Testis (tissue), 2 donors: ENCODE measurements around the gene GOLGA7B.

Experiments used
- POLR2A ChIP-seq: fragments of 450-650 bp; IDR thresholded peaks from one replicate; pipeline ENCODE4 v1.6.1; 2017; ENCODE audit warnings: antibody characterized with exemption, mild to moderate bottlenecking, moderate library complexity
- TF ChIP-seq, protein P1 (sequence below), 3 experiments: fragments of 450-650 bp in 2 of 3; fragments of 200-600 bp in 1 of 3; sonication (generic) in 1 of 3; IDR thresholded peaks; one replicate each; pipeline ENCODE4 v1.5.1; 2016 to 2019; ENCODE audit warnings: antibody characterized with exemption in 3 of 3, mild to moderate bottlenecking in 2 of 3, moderate library complexity in 1 of 3

DNA sequence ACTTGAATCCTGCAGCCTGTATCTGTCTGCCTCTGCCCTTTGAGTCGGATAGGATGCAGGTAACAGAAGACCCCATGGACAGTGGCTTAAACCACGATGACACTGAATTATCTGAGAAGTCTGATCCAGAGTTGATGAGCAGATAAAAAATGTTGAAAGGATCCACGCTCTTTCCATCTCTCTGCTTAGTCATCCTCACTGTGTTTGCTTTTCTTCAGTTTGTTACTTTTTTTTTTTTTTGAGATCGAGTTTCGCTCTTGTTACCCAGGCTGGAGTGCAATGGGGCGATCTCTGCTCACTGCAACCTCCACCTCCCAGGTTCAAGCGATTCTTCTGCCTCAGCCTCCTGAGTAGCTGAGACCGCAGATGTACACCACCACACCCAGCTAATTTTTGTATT, 36.9 kb upstream of the GOLGA7B start:
- no peak for TF ChIP-seq POLR2A
- TF ChIP-seq, protein P1, sequence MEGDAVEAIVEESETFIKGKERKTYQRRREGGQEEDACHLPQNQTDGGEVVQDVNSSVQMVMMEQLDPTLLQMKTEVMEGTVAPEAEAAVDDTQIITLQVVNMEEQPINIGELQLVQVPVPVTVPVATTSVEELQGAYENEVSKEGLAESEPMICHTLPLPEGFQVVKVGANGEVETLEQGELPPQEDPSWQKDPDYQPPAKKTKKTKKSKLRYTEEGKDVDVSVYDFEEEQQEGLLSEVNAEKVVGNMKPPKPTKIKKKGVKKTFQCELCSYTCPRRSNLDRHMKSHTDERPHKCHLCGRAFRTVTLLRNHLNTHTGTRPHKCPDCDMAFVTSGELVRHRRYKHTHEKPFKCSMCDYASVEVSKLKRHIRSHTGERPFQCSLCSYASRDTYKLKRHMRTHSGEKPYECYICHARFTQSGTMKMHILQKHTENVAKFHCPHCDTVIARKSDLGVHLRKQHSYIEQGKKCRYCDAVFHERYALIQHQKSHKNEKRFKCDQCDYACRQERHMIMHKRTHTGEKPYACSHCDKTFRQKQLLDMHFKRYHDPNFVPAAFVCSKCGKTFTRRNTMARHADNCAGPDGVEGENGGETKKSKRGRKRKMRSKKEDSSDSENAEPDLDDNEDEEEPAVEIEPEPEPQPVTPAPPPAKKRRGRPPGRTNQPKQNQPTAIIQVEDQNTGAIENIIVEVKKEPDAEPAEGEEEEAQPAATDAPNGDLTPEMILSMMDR (IDR thresholded peaks at IDR 0.05) = no peak
